HG03354 (cell line): ENCODE measurements around the gene CCDC149.

Source experiments
- ATAC-seq: cut with Tn5 transposase; IDR thresholded peaks from one replicate; pipeline ENCODE4 v1.9.1; 2021; ENCODE audit warnings: mild to moderate bottlenecking; ENCODE audit not compliant: unreplicated experiment, poor library complexity, severe bottlenecking

The CCDC149 gene

DNA sequence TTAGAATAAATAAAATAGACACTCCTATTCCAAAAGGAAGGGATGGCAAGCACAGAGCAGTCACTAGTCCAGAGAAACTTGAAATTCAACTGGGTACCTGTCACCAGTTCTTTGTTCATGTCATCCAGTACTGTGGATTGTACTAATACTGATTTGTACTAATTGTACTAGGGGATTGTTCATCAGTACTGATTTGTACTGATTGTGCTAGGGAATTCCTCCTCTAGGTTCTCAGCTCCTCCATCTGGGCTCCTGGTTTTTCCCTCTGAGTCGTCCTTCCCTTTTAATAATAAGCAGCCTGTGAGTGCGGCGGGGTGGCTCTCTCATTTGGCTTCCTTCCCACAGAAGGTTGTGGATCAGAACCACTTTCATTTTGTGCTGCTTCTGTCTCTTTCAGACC is 148.5 kb downstream of the CCDC149 start:
- no peak for ATAC-seq

DNA sequence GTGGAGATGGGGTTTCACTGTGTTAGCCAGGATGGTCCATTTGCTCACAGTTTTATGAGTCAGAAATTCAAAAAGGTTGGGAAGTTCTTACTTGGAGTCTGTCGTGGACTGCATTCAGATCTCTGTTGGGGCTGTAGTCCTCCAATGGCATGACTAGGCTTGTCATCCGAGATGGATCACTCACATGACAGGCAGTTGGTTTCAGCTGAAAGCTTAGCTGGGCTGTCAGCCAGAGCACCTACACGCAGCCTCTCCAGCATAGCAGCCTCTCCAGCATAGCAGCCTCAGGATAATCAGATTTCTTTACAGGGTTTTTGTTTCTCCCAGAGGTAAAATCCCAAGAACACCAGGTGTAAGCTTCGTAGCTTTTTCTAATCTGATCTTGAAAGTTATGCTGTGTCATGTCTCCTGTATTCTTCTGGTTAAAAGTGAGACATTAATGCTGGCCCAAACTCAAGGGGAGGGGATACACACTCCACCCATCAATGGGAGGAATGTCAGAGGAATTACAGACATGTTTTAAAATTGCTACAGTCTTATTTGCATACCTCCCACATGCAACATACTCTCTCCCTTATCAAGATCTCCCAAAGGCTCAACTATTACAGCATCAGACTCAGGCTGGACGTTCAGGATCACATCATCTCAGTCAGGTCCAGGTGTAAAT is 149.1 kb downstream of the CCDC149 start:
- ATAC-seq, result no peak
